ENCODE data around the gene TRIM66.
"Not testable (repeated sequence)": the region's sequence is repeated elsewhere in the genome, so short reads cannot be mapped to it uniquely, and the experiment has no call there.

TRIM66 gene

GRCh38 chr11:8690374-8691342 lies 8.2 kb upstream of the TRIM66 start:
- no peak for DNase-seq

DNA sequence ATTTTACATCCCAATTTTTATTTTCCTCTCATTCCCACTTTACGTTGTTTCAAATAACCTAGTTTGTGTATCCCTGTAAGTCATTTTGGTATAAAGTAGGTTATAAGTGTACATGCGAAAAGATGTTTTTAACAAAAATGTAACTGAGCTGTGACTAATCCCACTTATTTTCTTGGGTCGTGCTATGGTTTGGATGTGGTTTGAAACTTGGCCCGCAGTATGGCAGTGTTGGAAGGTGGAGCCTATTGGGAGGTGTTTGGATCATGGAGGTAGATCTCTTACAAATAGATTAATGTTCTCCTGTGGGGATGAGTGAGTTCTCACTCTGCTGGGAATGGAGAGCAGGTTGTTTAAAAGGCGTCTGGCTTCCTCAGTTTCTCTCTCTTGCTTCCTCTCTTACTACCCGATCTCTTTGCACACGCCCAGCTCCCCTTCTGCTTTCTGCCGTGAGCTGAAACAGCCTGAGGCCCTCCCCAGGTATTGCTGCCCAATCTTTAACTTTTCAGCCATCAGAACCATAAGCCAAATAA lies 7.3 kb upstream of the TRIM66 start:
- no peak for DNase-seq

GRCh38 chr11:8688414-8689362 lies 6.2 kb upstream of the TRIM66 start:
- DNase-seq = peak; percentile 92

DNA sequence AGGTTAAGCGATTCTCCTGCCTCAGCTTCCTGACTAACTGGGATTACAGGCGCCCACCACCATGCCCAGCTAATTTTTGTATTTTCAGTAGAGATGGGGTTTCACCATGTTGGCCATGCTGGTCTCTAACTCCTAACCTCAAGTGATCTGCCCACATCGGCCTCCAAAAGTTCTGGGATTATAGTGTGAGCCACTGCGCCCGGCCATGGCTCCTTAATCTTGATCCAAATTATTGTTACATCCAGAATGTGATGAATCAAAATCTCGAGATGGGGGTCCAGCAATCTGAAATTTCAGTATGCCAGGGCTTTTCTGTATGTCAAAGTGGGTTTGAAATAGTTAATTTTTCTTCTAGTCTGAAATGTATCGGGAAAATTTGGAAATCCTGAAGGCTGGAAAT lies 3.9 kb upstream of the TRIM66 start:
- no peak for DNase-seq

GRCh38 chr11:8685820-8686219 lies 3.4 kb upstream of the TRIM66 start:
- DNase-seq = no peak

- DNase-seq = no peak
These were observed 2.8 kb upstream of the TRIM66 start for GRCh38 chr11:8685306-8685705.

GRCh38 chr11:8684600-8685290 lies 2.3 kb upstream of the TRIM66 start:
- no peak for DNase-seq

- DNase-seq = no peak
These were observed 796 bp upstream of the TRIM66 start for GRCh38 chr11:8683115-8683807.

- DNase-seq = no peak
These were observed 595 bp downstream of the TRIM66 start for GRCh38 chr11:8681837-8682302.

DNA sequence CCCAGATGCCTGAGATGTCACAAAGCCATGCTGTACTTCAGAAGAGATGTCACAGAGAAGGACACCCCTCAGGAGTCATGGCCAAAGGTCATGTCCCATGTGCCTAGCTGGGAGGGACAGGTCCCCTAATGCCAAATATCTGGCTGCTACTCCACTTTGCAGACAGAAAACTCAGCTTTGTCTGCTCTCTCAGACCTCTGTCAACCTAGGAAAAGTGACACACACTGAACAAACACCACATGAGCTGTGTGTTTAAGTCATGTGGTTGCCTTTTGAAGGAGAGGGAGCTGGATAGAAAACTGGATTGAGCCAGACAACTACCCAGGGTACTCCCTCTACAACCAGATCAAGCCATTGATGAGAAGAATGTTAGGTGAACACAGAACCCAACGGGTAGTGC lies 3.5 kb downstream of the TRIM66 start:
- DNase-seq = no peak

- no peak for DNase-seq
These were observed 6.0 kb downstream of the TRIM66 start for GRCh38 chr11:8676458-8676857.

- DNase-seq = no peak
These were observed 7.6 kb downstream of the TRIM66 start for GRCh38 chr11:8674859-8675258.

DNA sequence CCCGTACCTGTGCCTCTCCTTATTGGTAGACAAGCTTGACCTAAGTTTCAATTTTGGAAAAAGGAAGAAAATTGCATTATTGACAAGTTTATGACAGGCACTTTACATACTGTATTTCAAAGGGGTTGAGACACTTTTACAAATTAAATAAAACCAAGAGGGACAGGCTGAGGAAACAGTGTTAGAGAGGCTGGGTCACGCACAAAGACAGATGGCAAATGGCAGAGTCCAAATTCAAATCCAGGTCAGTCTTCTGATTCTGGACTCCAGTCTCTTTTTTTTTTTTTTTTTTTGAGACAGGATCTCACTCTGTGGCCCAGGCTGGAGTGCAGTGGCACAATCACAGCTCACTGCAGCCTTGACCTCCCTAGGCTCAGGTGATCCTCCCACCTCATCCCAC lies 10.1 kb downstream of the TRIM66 start:
- no peak for DNase-seq

DNA sequence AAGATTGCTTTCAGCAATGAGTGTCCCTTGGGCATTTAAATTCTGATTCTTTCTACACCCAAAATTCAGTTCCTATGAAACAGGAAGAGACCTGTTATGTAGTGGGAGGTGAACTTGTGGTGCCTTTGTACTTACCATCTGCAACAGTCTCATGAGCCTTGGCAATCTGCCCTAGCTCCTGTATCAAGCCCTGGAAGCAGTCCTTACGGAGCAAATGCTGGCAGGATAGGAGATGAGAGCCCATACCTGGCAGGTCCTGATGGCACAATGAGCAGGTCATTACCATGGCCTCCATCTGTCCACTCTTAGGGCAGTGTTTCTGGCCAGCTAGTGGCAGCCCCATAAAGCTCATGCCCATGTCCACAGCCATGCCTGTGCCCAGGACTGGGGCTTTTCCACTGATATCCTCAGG lies 10.8 kb downstream of the TRIM66 start:
- DNase-seq = peak; percentile 35

GRCh38 chr11:8671193-8671612 lies 11.3 kb downstream of the TRIM66 start:
- no peak for DNase-seq

GRCh38 chr11:8670081-8670480 lies 12.4 kb downstream of the TRIM66 start:
- DNase-seq = not testable (repeated sequence)

DNA sequence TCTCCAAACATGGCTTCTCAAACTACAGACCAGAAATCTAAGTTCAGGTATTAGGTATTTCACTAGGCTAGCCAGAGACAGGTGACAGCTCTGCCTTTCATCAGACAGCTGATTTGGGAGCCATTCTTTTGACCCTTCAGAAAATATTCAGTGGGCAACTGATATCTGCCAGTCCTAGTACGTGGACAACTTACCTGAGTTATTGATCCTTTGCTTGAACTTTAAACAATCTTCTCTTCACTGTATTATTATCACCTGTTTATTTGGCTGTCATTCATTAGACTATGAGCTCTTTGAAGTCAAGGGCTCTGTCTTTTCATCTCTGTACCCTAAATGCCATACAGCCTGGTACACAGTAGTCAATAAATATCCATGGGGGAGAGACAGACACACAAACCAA lies 17.2 kb downstream of the TRIM66 start:
- no peak for DNase-seq

GRCh38 chr11:8661001-8661795 lies 21.3 kb downstream of the TRIM66 start:
- no peak for DNase-seq

DNA sequence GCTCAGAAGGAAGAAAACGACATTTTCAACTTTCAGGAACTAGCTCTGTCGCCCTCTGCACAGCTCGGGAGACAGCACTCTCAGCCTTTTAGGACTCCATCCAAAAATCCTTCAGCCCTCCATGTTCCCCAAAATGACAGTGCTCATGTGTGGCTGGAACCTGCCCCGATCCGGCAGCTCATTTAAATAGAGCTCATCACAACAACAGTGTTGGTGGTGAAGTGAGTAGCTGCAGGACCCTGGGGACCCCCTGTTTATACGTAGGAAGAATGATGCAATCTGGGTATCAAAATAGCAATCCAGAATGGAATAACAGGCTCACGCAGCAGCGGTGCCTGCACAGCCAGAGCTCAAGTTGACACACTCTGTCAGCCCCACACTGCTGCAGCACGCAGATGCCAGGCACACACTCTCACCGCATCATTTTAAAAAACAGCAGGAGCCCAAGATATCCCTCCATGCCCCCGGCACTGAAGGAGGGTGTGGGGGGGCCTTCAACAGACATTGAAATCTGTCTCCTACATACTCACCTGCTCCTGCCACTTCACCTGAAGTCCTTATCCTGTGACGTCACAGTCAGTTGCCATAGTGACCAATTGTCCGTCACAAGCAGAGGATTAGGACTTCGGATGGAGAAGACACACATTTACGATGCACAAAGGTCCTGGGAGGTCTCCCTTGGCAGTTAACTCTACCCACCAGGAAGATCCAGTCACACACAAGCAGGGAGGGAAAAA lies 24.0 kb downstream of the TRIM66 start:
- DNase-seq = peak; percentile 45

DNA sequence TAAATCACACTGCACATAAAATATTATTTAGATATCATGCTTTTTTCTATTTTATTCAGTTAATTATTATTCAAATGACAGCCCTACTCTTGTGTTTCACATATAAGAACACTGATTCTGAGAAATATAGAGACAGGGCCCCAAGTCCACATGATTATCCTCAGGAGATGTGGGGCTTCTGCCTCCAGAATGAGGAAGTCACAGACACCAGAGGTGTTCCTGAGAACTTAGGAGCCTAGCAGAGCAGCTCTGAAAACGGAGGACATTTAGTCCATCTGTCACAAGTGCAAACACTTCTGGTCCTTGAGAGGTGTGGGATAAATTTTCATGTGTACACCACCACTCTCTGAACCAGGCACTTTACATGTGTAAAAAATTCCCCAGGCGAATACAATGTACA lies 26.2 kb downstream of the TRIM66 start:
- no peak for DNase-seq

Measured in NCI-H2107 (cell line).